ENCODE measurements around the gene AGT.
"Not testable (repeated sequence)": the region's sequence is repeated elsewhere in the genome, so short reads cannot be mapped to it uniquely, and the experiment has no call there.

AGT gene

DNA sequence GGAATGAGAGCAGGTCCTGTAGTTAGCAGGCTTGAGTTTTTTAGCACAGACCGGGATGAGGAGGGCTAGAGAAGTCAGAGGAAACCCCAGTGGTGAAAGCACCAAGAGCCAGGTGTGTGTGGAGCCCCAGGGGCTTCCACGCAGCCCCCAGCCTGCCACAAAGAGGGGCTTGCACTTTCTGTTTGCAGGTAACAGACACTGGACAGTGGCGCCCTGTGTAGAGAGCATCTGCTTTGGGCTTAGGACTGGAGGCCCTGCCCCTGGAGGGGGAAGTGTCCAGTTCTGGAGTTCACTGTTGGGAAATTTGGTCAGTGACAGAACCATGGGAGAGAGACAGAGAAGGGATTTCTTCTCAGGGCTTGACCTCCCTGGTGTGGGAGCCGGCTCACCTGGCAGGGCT lies 19.5 kb downstream of the AGT start:
- DNase-seq = no peak

DNA sequence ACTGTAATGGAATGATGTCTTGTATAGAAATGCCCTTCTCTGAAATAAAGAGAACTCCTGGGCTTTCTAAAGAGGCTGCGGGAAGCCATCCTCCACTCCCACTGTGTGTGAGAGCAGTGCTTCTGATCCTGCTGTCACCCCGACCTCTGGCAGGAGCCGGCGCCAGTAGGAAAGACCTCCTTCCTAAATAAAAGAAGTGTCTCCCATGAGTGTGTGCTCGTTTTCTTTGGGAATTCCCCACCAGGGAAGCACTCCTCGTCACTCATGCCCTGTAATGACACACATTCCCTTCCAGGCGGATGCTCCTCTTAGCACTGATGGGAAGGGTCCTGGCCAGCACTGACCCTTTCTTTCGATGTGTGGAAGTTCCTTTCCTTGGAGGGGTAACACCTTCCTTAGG lies 20.1 kb downstream of the AGT start:
- DNase-seq = no peak

DNA sequence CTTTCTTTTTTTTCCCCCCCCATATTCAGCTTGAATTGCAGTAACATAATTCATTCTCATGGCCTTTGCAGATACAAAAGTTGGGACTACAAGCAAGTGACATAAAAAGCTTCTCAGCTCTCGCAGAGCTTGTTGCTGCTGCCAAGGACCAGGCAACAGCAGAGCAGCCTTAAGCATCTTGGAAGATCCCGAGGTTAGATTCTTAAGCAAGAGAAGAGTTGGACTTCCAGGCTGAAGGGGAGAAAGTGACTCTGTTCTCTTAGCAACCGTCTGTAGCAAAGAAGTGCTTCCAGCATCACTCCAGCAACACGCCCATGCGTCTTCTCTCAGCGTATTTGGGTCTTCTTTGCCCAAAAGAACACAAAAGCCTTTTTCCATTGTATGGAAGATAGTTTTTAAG lies 20.7 kb downstream of the AGT start:
- peak in 5 of 56 donors; percentile 21 to 58 (median 52) for DNase-seq

DNA sequence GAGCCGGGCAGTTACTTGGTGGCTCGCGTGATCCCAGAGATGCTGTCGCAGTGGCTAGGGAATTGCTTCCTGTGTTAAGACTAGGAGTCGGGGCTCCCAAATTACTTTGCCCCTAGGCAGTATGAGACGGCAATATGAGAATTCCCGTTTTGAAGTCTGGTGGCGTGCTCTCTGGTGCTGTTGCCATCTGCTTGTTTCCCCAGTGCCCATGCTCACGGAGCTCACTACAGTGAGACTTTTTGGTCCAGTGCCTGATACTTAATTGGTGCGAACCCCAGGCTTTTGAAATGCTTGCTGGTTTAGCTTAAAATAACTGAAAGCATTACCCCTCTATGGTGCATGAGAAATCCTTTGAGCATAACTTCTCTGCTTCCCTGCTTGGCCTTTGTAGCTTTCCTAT lies 22.3 kb downstream of the AGT start:
- no peak for DNase-seq

DNA sequence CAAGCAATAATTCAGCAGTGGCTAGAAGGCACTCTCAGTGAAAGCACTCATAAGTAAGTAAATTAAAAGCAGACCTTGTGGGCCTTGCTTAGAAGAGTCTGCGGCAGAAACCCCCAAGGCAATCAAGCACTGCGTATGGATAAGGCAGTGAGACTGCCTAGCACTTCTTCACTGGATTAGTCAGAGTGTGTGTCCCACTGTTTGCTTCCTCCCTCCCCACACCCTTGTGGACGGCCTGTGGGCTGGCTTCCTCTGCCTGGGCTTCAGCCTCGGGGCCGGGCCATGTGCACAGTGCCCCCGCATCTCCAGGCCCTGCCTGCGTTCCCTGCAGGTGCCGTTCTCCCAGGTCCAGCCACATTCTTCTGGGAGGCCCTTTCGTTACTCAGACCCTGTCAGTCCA lies 23.8 kb downstream of the AGT start:
- no peak for DNase-seq

DNA sequence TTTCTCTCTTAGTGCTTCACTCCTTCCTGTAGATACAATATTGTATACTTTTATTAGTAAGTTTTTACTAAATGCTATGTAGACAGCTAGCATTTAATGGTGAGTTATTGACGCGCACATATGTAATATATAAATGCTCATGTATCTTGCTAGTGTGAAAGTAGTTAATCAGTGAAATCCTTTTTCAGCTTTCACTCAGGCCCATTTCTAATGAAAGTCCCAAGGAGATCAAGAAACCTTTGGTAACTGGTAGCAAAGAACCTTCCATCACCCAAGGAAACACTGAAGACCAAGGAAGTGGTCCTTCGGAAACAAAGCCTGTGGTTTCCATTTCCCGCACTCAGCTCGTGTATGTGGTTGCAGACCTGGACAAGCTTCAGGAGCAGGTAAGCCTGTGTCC lies 27.2 kb downstream of the AGT start:
- no peak for DNase-seq

DNA sequence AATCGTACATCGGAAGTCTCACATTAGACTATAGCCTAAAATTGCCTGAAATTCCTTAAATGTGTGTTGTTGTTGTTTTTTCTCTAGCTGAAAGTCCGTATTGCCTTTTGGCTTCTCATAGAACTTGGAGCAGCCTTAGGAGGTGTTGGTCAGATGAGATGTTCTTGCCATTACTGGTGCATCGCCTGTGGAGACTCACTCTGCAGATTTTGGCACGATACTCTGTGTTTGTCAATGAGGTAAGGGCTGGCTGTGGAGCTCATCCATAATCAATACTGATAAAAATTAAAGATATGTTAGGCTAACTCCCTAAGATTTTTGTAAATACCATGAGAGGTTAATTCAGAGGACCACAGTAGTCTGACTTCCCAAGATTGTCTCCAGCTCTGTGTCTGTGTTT lies 28.9 kb downstream of the AGT start:
- no peak for DNase-seq

DNA sequence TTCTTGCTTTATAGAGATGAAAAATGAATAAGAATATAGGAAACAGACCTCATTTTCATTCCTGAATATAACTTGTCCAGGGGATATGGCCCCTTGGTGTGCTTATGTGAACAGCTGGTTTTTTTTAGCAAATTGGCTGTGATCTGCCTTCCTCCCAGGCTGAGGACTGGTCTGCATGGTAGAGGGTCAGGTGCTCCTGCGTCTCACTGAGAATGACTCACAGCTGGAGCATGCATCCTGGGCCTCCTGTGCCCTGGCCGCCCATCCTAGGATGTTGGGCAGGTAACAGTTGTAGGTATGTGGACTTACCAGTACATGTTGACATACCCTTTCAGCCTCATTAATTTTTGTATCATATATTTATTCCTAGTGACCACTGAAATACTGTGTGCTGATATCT lies 29.8 kb downstream of the AGT start:
- DNase-seq = no peak

DNA sequence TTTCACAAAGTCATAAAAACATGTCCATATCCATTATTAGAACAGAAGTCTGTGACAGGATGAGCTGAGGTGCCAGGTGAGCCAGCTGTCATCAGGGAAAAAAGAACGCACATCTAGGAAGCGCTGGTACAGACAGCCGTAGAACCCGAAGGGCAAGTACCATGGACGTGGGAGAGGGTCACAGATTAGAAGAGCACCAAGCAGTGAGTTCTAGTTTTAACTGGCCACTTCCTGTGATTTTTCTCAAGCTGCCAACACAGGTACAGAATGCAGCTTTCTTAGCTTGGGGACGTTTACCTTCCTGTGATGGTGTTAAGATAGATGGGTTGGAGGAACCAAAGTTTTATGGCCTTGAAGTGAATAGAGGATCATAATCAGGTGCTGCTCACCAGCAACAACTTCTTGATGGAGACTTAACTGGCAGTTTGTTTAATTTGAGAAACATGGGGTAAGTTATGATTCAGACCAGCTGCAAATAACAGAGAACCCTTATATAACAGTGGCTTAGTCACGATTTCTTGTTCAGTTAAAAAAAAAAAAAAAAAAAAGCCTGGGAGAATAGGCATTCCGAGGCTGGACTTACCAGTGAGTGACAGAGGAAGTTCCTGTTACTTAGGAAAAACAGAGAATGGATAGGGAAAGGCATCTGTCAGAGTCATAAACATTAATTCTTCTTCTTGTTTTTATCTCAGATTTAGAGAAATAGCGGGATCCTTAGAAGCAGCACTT lies 30.9 kb downstream of the AGT start:
- DNase-seq = no peak

DNA sequence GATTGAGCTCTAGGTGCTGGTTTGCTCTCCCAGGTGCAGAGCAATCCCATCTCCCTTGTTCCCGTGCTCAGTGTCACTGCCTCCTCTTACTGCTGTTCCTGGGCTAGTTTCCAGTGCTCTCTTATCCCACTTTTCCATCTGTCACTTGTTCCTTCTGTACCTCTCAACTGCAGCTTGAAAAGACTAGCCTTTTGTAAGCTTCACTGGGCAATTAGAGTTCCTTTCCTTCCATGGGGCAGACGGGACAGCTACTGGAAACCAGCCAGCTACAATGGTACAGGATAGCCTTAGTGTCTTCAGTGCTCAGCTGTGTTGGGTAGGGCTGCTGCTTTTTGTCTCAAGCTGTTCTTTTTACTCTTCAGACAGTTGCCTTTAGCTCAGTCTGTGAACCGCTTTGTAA lies 31.6 kb downstream of the AGT start:
- DNase-seq = peak in 30 of 56 donors; percentile 16 to 79 (median 44)

DNA sequence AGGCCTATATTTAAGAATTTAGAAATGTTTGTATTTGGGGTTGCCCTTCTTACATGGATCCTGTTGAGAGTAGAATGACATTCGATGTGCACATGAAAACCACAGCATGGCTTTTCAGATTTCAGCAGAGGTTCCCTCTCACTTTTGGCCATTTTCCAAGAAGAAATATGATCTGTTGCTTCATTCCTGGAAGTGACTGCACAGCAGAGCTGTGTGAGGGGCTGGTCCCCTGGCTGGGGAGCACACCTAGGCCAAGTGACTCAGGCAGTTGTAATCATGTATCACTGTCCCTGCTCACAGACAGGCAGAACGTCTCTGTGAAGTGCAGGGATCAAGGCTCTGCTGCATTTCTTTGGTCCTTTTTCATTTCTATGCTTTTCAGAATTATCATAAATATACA lies 32.3 kb downstream of the AGT start:
- no peak for DNase-seq

DNA sequence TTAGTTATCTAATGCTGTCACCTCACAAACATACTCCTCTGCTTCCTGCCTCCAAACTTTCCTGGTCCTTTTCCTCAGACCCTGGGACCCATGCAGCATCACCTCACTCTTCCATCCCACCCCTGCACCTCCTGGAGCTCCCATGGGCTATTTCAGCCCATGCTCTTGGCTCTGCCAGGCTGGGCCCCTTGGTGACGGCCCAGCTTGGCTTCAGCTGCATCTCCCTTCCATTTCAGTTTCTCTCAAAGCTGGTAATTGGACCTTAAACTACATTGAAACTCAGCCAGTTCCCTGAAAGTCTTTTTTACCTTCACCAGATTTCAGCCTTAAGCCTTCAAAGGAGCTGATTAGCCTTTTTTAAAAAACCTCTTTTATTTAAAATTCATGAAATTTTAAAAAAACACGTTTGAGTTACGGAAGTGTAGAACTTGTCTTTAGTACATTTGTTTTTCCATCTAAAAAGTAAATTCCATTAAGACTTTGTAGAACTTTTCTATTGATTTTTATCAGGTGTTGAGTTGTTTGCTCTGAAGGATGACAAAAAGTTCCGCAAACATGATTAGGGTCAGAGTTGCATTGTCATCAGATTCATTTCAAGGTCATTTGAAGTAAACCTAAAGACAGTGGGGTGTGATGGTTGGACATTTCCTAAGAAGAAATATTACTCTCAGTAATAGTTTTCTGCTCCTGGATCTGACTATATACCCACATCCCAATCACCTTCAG lies 33.5 kb downstream of the AGT start:
- DNase-seq = no peak

DNA sequence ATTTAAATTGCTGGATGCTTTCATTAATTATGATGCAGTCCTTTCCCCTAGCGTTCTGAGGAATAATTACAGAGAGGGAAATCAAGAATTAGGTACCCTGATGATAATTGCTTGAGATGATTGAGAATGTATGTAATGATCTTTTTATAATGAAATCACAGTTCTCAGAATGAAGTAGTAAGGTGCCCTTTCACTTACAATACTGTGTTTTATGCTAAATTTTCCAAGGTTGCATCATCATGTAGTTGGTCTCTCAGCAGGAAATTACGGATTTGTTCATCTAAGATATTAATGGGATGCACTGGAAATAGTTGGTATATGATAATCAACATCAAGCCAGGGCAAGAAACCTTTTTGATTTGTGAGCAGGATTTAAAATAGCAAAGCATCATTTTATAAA lies 34.1 kb downstream of the AGT start:
- no peak for DNase-seq

DNA sequence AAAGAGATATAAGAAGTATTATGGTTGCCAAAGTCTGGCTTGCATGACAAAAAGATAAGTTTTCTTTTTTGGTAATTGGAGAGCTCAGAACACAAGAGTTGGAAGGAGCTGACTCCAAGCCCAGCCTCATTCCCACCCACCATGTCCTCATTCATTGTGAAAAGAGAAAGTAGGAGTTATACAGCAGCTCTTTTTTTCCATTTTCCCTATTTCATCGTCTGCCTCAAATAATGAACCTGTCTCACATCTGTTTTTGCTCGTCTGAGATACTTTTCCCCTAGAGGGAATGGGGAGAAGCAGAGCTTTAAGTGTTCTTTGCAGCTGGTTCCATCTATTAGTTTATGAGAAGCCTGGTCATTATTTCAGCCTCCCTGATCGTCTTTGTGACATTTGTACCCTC lies 34.7 kb downstream of the AGT start:
- peak in 2 of 56 donors; percentile 13 to 17 for DNase-seq

DNA sequence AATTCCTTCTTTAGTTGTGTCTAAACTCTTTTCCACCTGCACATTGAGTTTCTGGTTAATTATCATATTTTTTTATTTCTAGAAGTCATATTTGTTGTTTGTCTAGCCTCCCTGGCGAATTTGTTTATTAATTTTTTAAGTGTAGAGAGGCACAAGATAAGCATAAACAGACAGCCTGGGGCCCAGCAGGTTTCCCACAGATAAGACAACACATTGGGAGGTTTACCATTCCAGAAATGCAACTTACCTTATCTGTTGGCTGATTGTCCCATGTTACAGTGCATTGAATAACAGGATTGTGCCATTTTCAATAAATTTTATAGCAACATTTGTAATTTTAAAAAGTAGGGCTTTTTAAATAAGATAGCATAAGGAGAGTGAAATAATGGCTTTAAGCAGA lies 36.7 kb downstream of the AGT start:
- DNase-seq = no peak

DNA sequence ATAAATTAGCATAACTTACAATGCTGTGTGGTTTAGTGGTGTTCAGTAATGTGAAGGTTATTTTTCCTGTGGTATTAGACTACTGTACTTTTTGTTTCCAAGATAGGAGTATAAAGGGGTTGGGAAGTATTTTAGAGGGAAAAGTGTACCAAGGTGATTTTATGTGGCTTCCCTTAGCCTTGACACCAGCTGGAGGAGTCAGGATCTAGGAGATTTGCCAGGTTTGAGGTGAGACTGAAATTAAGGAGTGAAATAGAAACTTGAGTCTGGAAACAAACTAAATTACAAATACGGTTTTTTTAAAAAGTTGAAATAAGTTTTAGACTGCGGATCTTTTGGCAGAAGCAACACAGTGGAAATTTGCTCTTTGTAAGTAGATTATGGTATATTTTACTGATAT lies 39.3 kb downstream of the AGT start:
- DNase-seq = no peak

DNA sequence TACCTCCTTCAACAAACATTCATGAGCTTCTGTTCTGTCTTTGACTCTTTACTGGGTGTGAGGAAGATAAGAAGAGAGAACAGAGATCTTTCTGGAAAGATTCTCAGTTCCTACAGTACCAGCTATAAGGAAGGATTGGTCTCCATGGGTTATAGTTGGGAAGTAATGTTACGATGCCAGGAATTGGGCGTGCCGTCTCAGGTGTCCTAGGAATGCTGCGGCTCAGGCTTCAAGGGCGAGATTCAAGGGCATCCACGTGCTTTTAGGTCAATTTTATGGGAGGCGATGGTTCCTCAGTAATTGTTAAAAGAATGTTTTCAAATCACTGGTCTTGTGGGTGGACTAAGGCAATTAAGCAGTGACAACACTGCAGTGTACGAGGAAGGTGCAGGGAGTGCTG lies 44.4 kb downstream of the AGT start:
- no peak for DNase-seq

DNA sequence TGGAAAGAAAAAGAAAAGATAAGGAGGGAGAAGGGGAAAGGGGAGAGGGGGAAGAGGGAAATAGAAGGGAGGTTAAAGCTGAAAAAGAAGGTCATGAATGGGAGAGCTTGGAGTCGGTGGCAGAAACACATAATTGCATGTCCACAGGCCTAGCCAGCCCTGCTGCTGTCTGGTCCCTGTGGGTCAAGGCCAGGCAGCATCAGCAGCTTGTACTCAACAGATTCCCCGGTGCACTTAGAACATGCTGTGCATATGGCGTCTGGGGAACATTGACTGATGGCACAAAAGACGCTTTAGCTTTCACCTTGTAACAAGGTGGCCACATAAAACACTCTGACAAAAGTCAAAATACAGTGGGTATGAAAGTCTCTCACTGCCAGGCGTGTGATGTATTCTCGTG lies 45.7 kb downstream of the AGT start:
- DNase-seq = no peak

DNA sequence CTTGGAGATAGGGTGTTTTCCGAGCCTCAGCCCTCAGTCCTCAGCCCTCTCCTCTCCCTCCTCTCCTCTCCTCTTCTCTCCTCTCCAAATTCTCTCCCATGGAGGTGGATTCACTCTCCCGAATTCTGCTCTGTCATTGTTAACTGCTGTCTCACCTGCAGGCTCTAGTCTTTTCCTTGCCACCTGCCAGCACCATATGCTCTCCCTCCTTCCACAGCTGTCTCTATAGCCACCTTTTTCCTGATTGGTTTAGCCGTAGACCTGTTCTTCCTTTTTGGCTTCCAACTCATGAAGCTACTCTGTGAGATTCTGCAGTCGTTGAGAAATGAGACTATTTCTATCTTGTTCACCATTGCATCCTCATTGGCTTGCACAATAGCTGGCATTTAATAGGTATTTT lies 51.9 kb downstream of the AGT start:
- no peak for DNase-seq

DNA sequence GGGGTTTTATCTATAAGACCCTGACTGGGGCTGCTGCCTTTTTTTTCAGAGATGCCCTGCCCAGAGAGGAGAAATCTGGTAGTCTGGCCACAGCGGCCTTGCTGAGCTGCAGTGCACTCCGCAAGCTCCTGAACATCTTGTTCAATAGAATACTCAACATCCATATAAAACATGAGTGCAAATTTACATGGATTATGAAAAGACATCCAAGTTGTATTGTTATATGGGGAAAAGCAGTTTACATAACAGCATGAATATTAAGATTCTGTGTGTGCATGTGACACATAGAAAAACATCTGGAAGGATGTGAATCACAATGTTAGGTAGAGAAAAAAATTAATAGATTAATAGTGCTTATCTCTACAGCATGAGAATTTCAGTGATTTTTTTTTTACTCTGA lies 55.2 kb downstream of the AGT start:
- no peak for DNase-seq

DNA sequence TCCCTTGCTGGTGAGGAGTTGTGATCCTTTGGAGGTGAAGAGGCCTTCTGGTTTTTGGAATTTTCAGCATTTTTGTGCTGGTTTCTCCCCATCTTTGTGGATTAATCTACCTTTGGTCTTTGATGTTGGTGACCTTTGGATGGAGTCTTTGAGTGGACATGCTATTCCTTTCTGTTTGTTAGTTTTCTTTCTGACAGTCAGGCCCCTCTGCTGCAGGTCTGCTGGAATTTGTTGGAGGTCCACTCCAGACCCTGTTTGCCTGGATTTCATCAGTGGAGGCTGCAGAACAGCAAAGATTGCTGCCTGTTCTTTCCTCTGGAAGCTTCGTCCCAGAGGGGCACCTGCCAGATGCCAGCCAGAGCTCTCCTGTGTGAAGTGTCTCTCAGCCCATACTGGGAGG lies 55.8 kb downstream of the AGT start:
- not testable (repeated sequence) for DNase-seq

DNA sequence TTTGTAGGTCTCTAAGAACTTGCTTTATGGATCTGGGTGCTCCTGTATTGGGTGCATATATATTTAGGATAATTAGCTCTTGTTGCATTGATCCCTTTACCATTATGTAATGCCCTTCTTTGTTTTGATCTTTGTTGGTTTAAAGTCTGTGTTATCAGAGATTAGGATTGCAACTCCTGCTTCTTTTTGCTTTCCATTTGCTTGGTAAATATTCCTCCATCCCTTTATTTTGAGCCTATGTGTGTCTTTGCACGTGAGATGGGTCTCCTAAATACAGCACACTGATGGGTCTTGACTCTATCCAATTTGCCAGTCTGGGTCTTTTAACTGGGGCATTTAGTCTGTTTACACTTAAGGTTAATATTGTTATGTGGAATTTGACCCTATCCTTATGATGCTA lies 57.2 kb downstream of the AGT start:
- not testable (repeated sequence) for DNase-seq
